NCI-H510A (cell line): Measurements from ENCODE around the gene BCAP29.

Experiments used
- DNase-seq: peaks from one replicate; lab custom pipeline; 2025; lab: John Stamatoyannopoulos, UW

The BCAP29 gene

DNA sequence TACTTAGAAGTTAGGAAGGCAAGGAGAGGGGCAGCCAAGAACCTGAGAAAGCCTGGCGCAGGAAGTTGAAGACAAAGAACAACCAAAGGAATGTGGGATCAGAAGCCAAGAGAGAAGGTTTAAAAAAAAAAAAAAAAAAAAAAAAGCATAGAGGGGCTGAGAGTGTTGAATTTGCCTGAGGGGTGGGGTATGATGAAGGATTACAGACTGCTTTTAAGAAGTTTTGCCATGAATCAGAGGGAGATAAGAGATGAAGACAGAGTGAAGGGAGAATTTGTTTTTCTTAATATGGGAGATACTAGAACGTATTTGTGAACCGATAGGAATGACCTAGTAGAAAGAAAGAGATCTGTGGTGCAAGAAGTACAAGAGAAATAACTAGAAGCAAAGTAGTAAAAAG, 87.3 kb downstream of the BCAP29 start:
- DNase-seq: no peak

- DNase-seq: no peak
Measured at GRCh38 chr7:107668296-107668695, 88.2 kb downstream of the BCAP29 start.
